PC-9 (cell line): ENCODE measurements around the gene HAO2. TPM values are rescaled to one million over a fixed set of nuclear protein-coding genes. Genes with fewer than 3 reads are reported as not detected.

Experiments used
- BruUV-seq: library from RNA; stranded (reverse); fragments of 400-500 nt; replicated peaks from 2 replicates; lab custom pipeline; 2021; lab: Mats Ljungman, UMichigan
- CTCF ChIA-PET: fragments of 300-600 bp; sonication (Branson Sonifier 250); formaldehyde crosslinking; loops from one replicate; lab custom pipeline; 2022; ENCODE audit warnings: antibody characterized with exemption; lab: Charles Lee
- POLR2A ChIA-PET: fragments of 300-600 bp; sonication (Branson Sonifier 250); formaldehyde crosslinking; loops from one replicate; lab custom pipeline; 2022; ENCODE audit warnings: antibody characterized with exemption; ENCODE audit not compliant: unreplicated experiment; lab: Charles Lee
- DNase-seq, 2 experiments: peaks; one replicate each; pipeline versions ENCODE4 v3.0.0 to v3.0.0-alpha.2; 2015 to 2022; ENCODE audit warnings: mixed read lengths in 1 of 2
- H2AFZ ChIP-seq: fragments of 200-600 bp; sonication (generic); 2 replicates; pipeline ENCODE4 v1.8.1; 2017; ENCODE audit warnings: antibody characterized with exemption
- H3F3A ChIP-seq: fragments of 200-600 bp; sonication (generic); 2 replicates; pipeline ENCODE4 v1.8.1; 2017; ENCODE audit warnings: antibody characterized with exemption, mild to moderate bottlenecking, low read depth; ENCODE audit not compliant: insufficient read depth
- H3K27ac ChIP-seq: fragments of 200-600 bp; sonication (generic); 2 replicates; pipeline ENCODE4 v1.6.1; 2016; ENCODE audit warnings: mixed run types
- H3K27me3 ChIP-seq: fragments of 200-600 bp; sonication (generic); 2 replicates; pipeline ENCODE4 v1.6.1; 2016; ENCODE audit warnings: low read depth, mixed run types; ENCODE audit not compliant: insufficient read depth
- H3K36me3 ChIP-seq: fragments of 200-600 bp; sonication (generic); 2 replicates; pipeline ENCODE4 v1.6.1; 2016; ENCODE audit warnings: low read depth, mixed run types
- H3K4me1 ChIP-seq: fragments of 200-600 bp; sonication (generic); replicated peaks from 2 replicates; pipeline ENCODE4 v1.6.1; 2016; ENCODE audit warnings: mixed run types; ENCODE audit not compliant: insufficient read depth
- H3K4me2 ChIP-seq: fragments of 200-600 bp; sonication (generic); 2 replicates; pipeline ENCODE4 v1.6.1; 2017; ENCODE audit warnings: mixed run types
- H3K4me3 ChIP-seq: fragments of 200-600 bp; sonication (generic); 2 replicates; pipeline ENCODE4 v1.6.1; 2016; ENCODE audit warnings: mixed run types
- H3K79me2 ChIP-seq: fragments of 200-600 bp; sonication (generic); 2 replicates; pipeline ENCODE4 v1.6.1; 2017; ENCODE audit warnings: low read depth, mixed run types
- H3K9me2 ChIP-seq: fragments of 200-600 bp; sonication (generic); 2 replicates; pipeline ENCODE4 v1.8.1; 2017; ENCODE audit warnings: mild to moderate bottlenecking; ENCODE audit not compliant: insufficient read depth
- H3K9me3 ChIP-seq: fragments of 200-600 bp; sonication (generic); 2 replicates; pipeline ENCODE4 v1.8.1; 2016; ENCODE audit warnings: low read depth; ENCODE audit not compliant: insufficient read depth
- H4K20me1 ChIP-seq: fragments of 200-600 bp; sonication (generic); 2 replicates; pipeline ENCODE4 v1.8.1; 2017; ENCODE audit not compliant: insufficient read depth
- EZH2 ChIP-seq: fragments of 200-600 bp; sonication (generic); IDR thresholded peaks from 2 replicates; pipeline ENCODE4 v1.8.0; 2017; ENCODE audit warnings: antibody characterized with exemption, low read depth
- intact Hi-C: fragments of 100-400 bp; cut with micrococcal nuclease; formaldehyde crosslinking; loops from one replicate; pipeline ENCODE4 v1.10.0; 2022; ENCODE audit not compliant: unreplicated experiment
- total RNA-seq: library from RNA; stranded (reverse); gene quantifications from 2 replicates; pipeline ENCODE4 v1.2.3, GENCODE V29; 2021
- TF ChIP-seq, protein P1 (sequence below): fragments of 200-600 bp; sonication (generic); conservative IDR thresholded peaks from 2 replicates; pipeline ENCODE4 v1.6.1; 2017; ENCODE audit warnings: mixed run types, antibody characterized with exemption, mild to moderate bottlenecking, moderate library complexity

The HAO2 gene
- total RNA-seq, 1 experiment from 2014 or later = not detected

DNA sequence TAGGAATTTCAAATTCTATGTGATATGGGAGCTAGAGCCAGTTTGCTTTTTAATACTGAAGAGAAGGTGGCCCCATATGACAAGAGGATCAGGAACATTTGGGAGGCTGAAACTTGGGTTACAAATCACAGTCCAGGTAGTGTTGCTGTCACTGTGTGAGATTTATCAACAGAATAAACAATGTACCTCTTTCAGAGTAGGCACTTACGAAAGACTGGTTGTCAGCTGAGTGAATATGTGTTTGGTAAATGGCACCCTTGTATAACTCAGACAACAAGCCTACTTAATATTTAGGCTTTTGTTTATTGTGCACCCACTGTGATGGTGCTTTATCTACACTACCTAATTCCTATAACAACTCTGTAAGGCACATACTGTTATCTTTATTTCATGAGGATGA, 7.4 kb upstream of the HAO2 start:
- H3F3A ChIP-seq = no peaks in the 10 kb centered on the region
- ChIA-PET CTCF (no interaction called here), POLR2A (no interaction called here)
- no peak overlapping the region for H3K27ac ChIP-seq
- no peaks in the 10 kb centered on the region for H3K27me3 ChIP-seq
- no peaks in the 10 kb centered on the region for H3K9me3 ChIP-seq
- H3K4me1 ChIP-seq = no peaks in the 10 kb centered on the region
- H3K4me2 ChIP-seq = no peak overlapping the region
- no TSS peak for BruUV-seq
- no peaks in the 10 kb centered on the region for H3K9me2 ChIP-seq
- no peaks in the 10 kb centered on the region for H4K20me1 ChIP-seq
- H2AFZ ChIP-seq = no peak overlapping the region
- no peak overlapping the region for H3K4me3 ChIP-seq
- TF ChIP-seq, protein P1, sequence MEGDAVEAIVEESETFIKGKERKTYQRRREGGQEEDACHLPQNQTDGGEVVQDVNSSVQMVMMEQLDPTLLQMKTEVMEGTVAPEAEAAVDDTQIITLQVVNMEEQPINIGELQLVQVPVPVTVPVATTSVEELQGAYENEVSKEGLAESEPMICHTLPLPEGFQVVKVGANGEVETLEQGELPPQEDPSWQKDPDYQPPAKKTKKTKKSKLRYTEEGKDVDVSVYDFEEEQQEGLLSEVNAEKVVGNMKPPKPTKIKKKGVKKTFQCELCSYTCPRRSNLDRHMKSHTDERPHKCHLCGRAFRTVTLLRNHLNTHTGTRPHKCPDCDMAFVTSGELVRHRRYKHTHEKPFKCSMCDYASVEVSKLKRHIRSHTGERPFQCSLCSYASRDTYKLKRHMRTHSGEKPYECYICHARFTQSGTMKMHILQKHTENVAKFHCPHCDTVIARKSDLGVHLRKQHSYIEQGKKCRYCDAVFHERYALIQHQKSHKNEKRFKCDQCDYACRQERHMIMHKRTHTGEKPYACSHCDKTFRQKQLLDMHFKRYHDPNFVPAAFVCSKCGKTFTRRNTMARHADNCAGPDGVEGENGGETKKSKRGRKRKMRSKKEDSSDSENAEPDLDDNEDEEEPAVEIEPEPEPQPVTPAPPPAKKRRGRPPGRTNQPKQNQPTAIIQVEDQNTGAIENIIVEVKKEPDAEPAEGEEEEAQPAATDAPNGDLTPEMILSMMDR = no peak
- TF ChIP-seq EZH2 = no peak
- intact Hi-C loops = no loop called here
- no peaks in the 10 kb centered on the region for H3K79me2 ChIP-seq
- no peaks in the 10 kb centered on the region for H3K36me3 ChIP-seq
- DNase-seq = no peak

DNA sequence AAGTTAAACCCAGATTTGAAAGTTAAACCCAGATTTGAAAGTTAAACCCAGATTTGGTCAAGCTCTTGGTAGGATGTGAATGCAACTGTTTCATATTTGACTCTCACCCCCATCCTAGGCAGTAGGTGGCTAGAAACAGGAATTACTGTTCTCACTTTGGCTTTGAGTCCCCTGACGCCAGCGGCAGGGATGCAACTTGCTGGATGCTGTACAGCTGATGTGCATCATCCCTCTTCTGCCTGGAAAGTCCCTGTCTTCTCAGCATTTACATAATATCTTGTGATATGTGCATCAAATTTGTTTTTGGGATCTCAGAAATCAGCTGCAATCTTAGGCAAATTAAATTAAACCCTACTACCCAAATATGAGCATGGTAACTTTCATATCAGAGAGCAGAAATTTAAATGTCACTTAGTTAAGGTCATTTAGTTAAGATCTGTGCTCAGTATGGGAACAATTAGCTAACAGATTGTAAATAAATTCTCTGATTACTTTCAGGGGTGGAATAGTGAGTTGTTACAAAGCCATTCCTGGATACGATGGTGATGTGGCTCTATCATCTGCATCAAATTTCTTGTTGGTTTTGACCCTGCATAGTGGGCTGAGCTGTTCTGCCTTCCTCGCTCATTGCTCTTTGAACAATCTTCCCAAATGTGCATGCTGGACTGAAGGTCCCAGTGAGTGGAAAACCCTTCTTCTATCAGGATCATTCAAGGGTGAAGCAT, 6.8 kb upstream of the HAO2 start:
- Histone ChIP-seq H4K20me1 (no peaks in the 10 kb centered on the region), H3K9me3 (no peaks in the 10 kb centered on the region), H3K36me3 (no peaks in the 10 kb centered on the region), H3K4me1 (no peaks in the 10 kb centered on the region), H3K27me3 (no peaks in the 10 kb centered on the region), H3K4me3 (no peak overlapping the region), H2AFZ (no peak overlapping the region), H3K4me2 (no peak overlapping the region), H3K27ac (no peak overlapping the region), H3K9me2 (no peaks in the 10 kb centered on the region), H3K79me2 (no peaks in the 10 kb centered on the region), H3F3A (no peaks in the 10 kb centered on the region)
- TF ChIP-seq, protein P1 = no peak
- no peak for DNase-seq
- intact Hi-C loops = no loop called here
- ChIA-PET CTCF (no interaction called here), POLR2A (no interaction called here)
- BruUV-seq = no TSS peak

DNA sequence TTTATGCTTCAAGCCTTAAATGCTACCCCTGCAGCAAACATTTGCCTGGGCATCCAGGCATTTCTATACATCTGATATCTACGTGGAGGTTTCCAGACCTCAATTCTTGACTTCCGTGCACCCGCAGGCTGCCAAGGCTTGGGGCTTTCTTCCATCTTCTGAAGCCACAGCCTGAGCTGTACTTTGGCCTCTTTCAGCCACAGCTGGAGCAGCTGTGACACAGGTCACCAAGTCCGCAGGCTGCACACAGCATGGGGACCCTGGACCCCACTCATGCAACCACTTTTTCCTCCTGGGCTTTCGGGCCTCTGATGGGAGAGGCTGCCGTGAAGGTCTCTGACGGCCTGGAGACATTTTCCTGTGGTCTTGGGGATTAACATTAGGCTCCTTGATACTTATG, 5.4 kb upstream of the HAO2 start:
- Histone ChIP-seq H3K4me3 (no peak overlapping the region), H3K9me3 (no peaks in the 10 kb centered on the region), H3K27me3 (no peaks in the 10 kb centered on the region), H2AFZ (no peak overlapping the region), H4K20me1 (no peaks in the 10 kb centered on the region), H3K27ac (no peak overlapping the region), H3K36me3 (no peaks in the 10 kb centered on the region), H3F3A (no peaks in the 10 kb centered on the region), H3K4me1 (no peaks in the 10 kb centered on the region), H3K79me2 (no peaks in the 10 kb centered on the region), H3K9me2 (no peaks in the 10 kb centered on the region), H3K4me2 (no peak overlapping the region)
- POLR2A ChIA-PET = interaction anchor here (0.9 kb wide), 1 partner anchor 74 kb away, joined by 3 read pairs; no protein-coding TSS in a partner anchor
- TF ChIP-seq, protein P1 = no peak
- no peak for TF ChIP-seq EZH2
- no TSS peak for BruUV-seq
- intact Hi-C loops = no loop called here
- CTCF ChIA-PET = no interaction called here
- no peak for DNase-seq
